GM19239 (cell line): ENCODE results near the gene MAP3K21.

ENCODE experiments used
- DNase-seq: peaks from one replicate; pipeline ENCODE4 v3.0.0; 2011; ENCODE audit warnings: low spot score; ENCODE audit not compliant: insufficient read length
- FAIRE-seq: peaks from 2 replicates; lab custom pipeline; 2011; peaks lifted over from hg19 to GRCh38; lab: Jason Lieb, UNC

MAP3K21 gene

GRCh38 chr1:233320023-233320422 is 7.5 kb upstream of the MAP3K21 start:
- no peak for DNase-seq
- no peak for FAIRE-seq

- FAIRE-seq: no peak
Observed at GRCh38 chr1:233323718-233324117, 3.8 kb upstream of the MAP3K21 start.

GRCh38 chr1:233326319-233326718 is 1.2 kb upstream of the MAP3K21 start:
- DNase-seq (no peak), FAIRE-seq (no peak)

More at GRCh38 chr1:233323718-233324117, 3.8 kb upstream of the MAP3K21 start:
- DNase-seq: no peak

- DNase-seq (peak; percentile 84), FAIRE-seq (peak; percentile 75)
Observed at GRCh38 chr1:233326811-233327650, 493 bp upstream of the MAP3K21 start.

GRCh38 chr1:233328142-233328921 is 808 bp downstream of the MAP3K21 start:
- FAIRE-seq (no peak), DNase-seq (peak; percentile 15)

- DNase-seq: no peak
Observed at GRCh38 chr1:233331676-233332519, 4.4 kb downstream of the MAP3K21 start.

GRCh38 chr1:233333086-233333485 is 5.6 kb downstream of the MAP3K21 start:
- DNase-seq (no peak), FAIRE-seq (no peak)

More at GRCh38 chr1:233331676-233332519, 4.4 kb downstream of the MAP3K21 start:
- FAIRE-seq: no peak

- DNase-seq: no peak
- FAIRE-seq: no peak
Observed at GRCh38 chr1:233334092-233334491, 6.6 kb downstream of the MAP3K21 start.

- FAIRE-seq (no peak), DNase-seq (no peak)
Observed at GRCh38 chr1:233336554-233337456, 9.3 kb downstream of the MAP3K21 start.

GRCh38 chr1:233337505-233337904 is 10.0 kb downstream of the MAP3K21 start:
- no peak for DNase-seq
- no peak for FAIRE-seq

- FAIRE-seq (no peak), DNase-seq (no peak)
Observed at GRCh38 chr1:233338102-233338501, 10.6 kb downstream of the MAP3K21 start.

GRCh38 chr1:233340031-233340555 is 12.6 kb downstream of the MAP3K21 start:
- DNase-seq: no peak
- FAIRE-seq: no peak

GRCh38 chr1:233340966-233341516 is 13.5 kb downstream of the MAP3K21 start:
- DNase-seq: no peak
- FAIRE-seq: no peak

- DNase-seq (no peak), FAIRE-seq (no peak)
Observed at GRCh38 chr1:233342086-233342485, 14.6 kb downstream of the MAP3K21 start.

- DNase-seq (no peak), FAIRE-seq (no peak)
Observed at GRCh38 chr1:233343262-233343661, 15.7 kb downstream of the MAP3K21 start.

GRCh38 chr1:233347338-233347737 is 19.8 kb downstream of the MAP3K21 start:
- DNase-seq: no peak
- no peak for FAIRE-seq

- DNase-seq: no peak
- FAIRE-seq: no peak
Observed at GRCh38 chr1:233349137-233349536, 21.6 kb downstream of the MAP3K21 start.

GRCh38 chr1:233354983-233355382 is 27.5 kb downstream of the MAP3K21 start:
- DNase-seq (no peak), FAIRE-seq (no peak)
